IPS-NIHi11 (cell line): Measurements from ENCODE around the gene LONRF2.

ENCODE experiments used
- DNase-seq: peaks from one replicate; pipeline ENCODE4 v3.0.0; 2012; ENCODE audit warnings: mixed read lengths, low spot score

The LONRF2 gene

GRCh38 chr2:100236166-100236565 is 86.1 kb downstream of the LONRF2 start:
- DNase-seq: no peak

- DNase-seq: no peak
Observed at GRCh38 chr2:100235581-100235980, 86.7 kb downstream of the LONRF2 start.

DNA sequence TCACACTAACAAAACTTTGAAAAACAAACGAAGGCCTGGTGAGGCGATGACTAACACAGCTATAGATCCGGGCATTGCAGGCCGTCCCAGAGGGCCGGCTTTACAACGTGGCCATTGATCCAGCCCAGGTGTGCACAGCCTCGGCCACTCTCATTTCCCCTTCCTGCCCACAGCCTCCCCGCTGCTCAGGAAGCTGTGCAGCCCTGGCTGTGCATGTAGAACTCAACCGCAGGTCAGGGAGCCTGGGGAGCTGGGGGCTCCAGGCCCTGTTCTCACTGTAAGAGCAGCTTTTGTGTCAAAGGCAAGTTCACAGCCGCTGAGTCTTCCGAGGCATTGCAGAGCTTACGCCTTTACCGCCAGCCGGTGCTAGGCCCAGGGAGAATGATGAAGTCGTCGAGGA is 87.2 kb downstream of the LONRF2 start:
- DNase-seq: no peak

DNA sequence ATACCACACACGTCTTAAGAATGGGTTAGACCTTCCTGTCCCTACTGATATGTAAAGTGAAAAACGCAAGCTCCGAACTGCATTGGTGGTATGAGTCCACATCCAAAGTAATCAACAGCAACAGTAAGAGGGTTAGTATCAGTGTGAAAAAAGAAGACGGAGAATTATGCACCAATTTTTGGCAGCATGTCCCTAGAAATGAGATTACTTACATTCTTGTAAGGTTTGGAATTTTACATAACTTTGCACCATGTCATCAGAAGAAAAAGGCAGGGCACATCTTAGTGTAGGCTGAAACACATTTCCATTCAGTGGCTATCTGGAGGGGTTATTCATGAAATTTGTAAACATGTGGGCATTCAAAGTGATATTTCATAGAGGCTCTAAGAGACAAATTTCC is 88.2 kb downstream of the LONRF2 start:
- no peak for DNase-seq

GRCh38 chr2:100233061-100233460 is 89.2 kb downstream of the LONRF2 start:
- DNase-seq: no peak

DNA sequence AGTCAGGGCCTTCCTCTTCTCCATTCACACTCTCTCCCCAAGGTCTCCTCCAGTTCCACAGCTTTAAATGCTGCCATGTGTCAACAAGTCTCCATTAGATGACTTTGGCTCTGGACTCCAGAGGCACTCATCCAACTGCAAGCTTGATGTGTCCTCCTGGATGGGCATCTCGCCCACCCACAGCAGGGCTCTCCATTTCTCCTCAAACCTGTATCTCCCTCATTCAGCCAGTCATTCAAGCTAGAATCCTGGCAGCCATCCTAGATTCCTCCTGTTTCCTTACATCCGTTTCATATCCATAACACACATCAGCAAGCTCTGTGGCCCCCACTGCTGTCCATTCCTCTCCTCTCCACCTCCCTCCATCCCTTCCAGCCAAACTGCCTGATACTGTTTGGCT is 91.5 kb downstream of the LONRF2 start:
- no peak for DNase-seq

DNA sequence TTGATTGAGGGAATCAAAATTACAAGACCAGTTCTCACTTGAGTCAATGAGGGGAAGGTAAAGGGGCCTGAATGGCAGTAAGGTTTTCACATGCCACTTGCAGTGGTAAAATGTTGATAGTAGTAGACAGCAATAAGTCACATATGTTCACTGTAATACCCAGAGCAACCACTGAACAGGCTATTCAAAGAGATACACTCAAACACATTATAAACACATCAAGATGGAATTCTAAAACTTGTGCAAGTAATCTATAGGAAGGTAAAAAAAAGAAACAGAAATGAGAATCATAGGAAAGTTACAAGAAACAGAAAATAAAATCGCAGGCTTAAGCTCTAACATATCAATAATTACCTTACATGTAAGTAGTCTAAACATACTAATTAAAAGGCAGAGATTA is 93.3 kb downstream of the LONRF2 start:
- no peak for DNase-seq

DNA sequence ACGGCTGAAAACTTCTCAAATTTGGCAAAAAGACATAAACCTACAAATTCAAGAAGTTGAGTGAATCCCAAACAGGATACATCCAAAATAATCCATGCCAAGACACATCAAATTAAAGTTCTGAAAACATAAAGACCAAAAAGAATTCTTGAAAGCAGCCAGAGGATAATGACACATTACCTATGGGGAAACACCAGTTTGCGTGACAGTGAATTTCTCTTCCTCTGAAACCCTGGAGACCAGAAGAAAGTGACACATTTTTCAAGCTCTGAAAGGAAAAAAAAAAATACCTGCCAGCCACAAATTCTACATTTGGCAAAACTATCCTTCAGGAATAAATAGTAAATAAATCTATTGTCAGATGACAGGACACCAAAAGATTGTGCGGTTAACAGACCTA is 93.9 kb downstream of the LONRF2 start:
- no peak for DNase-seq

DNA sequence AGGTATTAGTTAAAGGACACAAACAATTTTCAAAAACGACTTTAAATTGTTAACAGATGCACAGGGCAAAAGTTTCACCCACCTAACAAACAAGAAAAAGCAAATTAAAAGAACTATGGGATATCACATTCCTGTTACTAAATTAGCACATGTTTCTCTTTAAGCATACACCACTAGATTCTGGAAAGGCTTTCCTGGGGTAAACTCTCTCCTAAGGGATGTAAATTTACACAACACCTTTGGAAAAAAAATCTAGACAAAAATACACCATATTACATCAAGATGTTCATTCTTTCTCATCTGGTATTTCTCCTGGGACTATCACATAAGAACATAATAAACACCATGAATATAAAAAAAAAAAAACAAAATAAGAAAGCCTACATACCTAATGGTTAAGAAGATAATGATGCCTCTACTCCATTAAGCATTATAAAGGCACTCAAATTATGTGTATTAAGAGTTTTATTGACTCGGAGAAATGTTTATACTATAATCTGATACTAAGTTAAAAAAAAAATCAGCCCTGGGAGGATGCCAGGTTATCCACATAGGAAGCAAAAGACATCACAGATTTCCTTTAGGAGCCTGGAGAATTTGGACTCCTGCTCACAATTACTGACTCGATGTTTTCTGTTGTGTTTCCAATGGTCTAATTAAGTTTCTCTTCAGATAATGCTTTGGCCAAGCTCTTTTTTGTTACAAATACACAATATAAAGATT is 97.2 kb downstream of the LONRF2 start:
- no peak for DNase-seq

- DNase-seq: no peak
Observed at GRCh38 chr2:100223502-100223901, 98.8 kb downstream of the LONRF2 start.
